GM23248 (cell line): ENCODE results near the gene TJAP1.

Experiments
- EZH2 ChIP-seq: fragments of 200-600 bp; sonication (generic); IDR thresholded peaks from 2 replicates; pipeline ENCODE4 v1.6.1; 2018; ENCODE audit warnings: antibody characterized with exemption, mild to moderate bottlenecking; ENCODE audit not compliant: insufficient read depth, poor library complexity, severe bottlenecking
- EZH2phosphoT487 ChIP-seq: fragments of 200-600 bp; sonication (generic); IDR thresholded peaks from 2 replicates; pipeline ENCODE4 v1.6.1; 2018; ENCODE audit warnings: antibody characterized with exemption, moderate library complexity, mild to moderate bottlenecking, low read depth; ENCODE audit not compliant: insufficient read depth

- TF ChIP-seq EZH2 = no peak
- no peak for TF ChIP-seq EZH2phosphoT487
These were observed 34.5 kb downstream of the TJAP1 start for GRCh38 chr6:43511824-43512415.
